Smooth muscle cell of trachea (primary cell): ENCODE measurements around the gene POTEB. TPM values are rescaled to one million over a fixed set of nuclear protein-coding genes. Genes with fewer than 3 reads are reported as not detected.

Source experiments
- total RNA-seq: library from RNA; depleted of rRNA; stranded (reverse); fragments of >200 nt; gene quantifications from 2 replicates; pipeline ENCODE4 v1.2.1, GENCODE V29; 2014

The POTEB gene
- not detected in 2 replicates for total RNA-seq

DNA sequence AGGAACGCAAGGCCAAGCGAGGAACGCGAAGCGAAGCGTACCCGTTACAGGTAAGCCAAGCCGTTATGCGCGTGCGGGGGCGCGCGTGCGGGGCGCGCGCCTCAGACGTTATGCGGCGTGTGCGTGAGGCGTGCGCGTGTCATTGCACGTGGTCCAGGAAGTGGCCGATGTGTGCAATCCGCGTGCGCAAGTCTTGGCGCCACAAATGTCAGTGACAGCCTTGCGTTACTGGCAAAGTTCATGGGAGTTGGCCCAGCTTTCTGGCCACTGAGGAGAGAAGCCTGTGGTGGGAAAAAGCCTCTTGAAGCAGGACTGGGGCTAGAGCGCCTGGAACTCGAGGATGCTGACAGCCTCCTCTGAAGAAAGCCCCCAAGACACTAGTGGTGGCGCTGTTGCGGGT, at the start of gene POTEB:
TSS of gene POTEB (minus strand) at position 101 of the 400 bp plus-strand sequence. CDS start 489 bp downstream, outside the sequence.

Other genes starting within 250 kb of the POTEB start
- not detected in 2 replicates for gene OR4M2, start 202.8 kb upstream of the POTEB start, total RNA-seq